ENCODE results near the gene CYBA.

CYBA gene

GRCh38 chr16:88630941-88631340 is 19.9 kb downstream of the CYBA start:
- DNase-seq (ENCODE audit: low read depth in 1 of 2, low spot score in 1 of 2): no peak
- H3K4me3 ChIP-seq (replicated peaks; ENCODE audit: insufficient read depth, low read length): no peak overlapping the region

DNA sequence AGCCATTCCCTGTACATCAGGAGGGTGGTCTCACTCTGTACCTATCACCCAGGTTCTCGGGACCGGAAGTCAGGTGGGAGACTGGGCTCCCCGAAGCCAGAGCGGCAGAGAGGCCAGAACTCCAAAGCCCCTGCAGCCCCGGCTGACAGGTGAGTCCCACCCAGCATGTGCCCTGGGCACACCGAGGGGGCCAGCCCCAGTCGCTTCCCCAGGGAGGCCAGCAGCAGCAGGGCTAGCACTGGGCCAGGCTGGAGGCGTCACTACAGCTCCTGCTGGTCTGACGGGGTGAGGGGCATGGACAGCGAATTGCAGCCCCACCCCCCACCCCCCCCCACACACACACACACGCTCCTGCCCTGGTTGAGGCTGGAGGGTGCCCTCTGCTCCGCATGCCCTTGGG is 20.4 kb downstream of the CYBA start:
- TF ChIP-seq POLR2AphosphoS5 (IDR thresholded peaks at IDR 0.05; ENCODE audit: low read depth): no peak
- no peak for TF ChIP-seq REST (IDR thresholded peaks at IDR 0.05; ENCODE audit: insufficient replicate concordance, low read depth)
- TF ChIP-seq CTCF (IDR thresholded peaks at IDR 0.05; ENCODE audit: insufficient read depth, low read length): no peak
- no peak for TF ChIP-seq GABPA (IDR thresholded peaks at IDR 0.05; ENCODE audit: low read depth)
- TF ChIP-seq SPI1 (IDR thresholded peaks at IDR 0.05; ENCODE audit: borderline replicate concordance, low read depth): no peak
- no peaks in the 10 kb centered on the region for H3K27me3 ChIP-seq (ENCODE audit: insufficient read depth, poor library complexity, severe bottlenecking)
- H3K27ac ChIP-seq (replicated peaks): no peak overlapping the region
- H3K4me3 ChIP-seq (replicated peaks; ENCODE audit: insufficient read depth, low read length): no peak overlapping the region
- DNase-seq (ENCODE audit: low read depth in 1 of 2, low spot score in 1 of 2): no peak

More at GRCh38 chr16:88630941-88631340, 19.9 kb downstream of the CYBA start:
- no peak overlapping the region for H3K27ac ChIP-seq (replicated peaks)
- H3K27me3 ChIP-seq (ENCODE audit: insufficient read depth, poor library complexity, severe bottlenecking): no peaks in the 10 kb centered on the region
- no peak for TF ChIP-seq GABPA (IDR thresholded peaks at IDR 0.05; ENCODE audit: low read depth)
- TF ChIP-seq POLR2AphosphoS5 (IDR thresholded peaks at IDR 0.05; ENCODE audit: low read depth): no peak
- TF ChIP-seq CTCF (IDR thresholded peaks at IDR 0.05; ENCODE audit: insufficient read depth, low read length): no peak

DNA sequence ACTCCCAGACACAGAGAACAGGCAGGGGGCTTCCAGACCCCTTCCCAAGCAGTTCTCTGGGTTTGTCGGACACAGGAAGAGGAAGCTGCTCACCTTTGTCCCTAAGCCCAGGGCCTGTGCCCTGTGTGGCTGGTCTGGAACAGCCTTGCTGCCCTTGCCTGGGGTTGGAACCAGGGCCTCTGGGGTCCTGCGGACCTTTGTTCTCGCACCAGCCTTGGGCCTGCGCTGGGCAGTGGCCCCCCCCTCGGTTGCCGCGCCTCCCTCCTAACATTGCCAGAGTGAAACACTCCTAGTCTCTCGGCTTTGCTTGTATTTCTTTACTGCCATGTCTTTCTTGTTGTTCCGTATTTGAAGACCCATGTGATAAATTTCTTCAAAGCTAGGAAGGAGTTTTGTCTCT is 21.0 kb downstream of the CYBA start:
- Histone ChIP-seq H3K27ac (replicated peaks) (no peak overlapping the region), H3K27me3 (ENCODE audit: insufficient read depth, poor library complexity, severe bottlenecking) (no peaks in the 10 kb centered on the region), H3K4me3 (replicated peaks; ENCODE audit: insufficient read depth, low read length) (no peak overlapping the region)
- no peak for DNase-seq (ENCODE audit: low read depth in 1 of 2, low spot score in 1 of 2)
- TF ChIP-seq POLR2AphosphoS5 (IDR thresholded peaks at IDR 0.05; ENCODE audit: low read depth): no peak
- TF ChIP-seq SPI1 (IDR thresholded peaks at IDR 0.05; ENCODE audit: borderline replicate concordance, low read depth): no peak
- TF ChIP-seq REST (IDR thresholded peaks at IDR 0.05; ENCODE audit: insufficient replicate concordance, low read depth): no peak
- no peak for TF ChIP-seq CTCF (IDR thresholded peaks at IDR 0.05; ENCODE audit: insufficient read depth, low read length)
- TF ChIP-seq GABPA (IDR thresholded peaks at IDR 0.05; ENCODE audit: low read depth): no peak

DNA sequence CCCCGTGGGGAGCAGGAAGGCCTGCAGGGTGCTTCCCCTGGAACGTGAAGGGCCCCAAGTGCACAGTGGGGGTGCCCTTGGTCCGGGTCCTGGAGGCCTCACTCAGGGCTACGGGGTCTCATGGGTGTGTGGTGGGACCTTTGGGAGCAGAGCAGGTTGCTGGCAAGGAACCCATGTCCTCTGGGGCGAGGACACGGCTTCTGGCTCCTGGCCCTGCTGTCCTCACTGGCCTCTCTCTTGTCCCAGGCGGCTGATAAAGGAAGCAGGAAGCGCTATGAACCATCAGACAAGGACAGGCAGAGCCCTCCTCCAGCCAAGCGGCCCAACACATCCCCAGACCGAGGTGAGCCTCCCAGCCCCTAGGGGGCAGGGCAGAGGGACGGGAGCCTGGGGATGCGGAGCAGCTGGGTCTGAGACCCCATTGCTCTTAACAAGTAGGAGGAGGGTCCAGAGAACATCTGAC is 22.3 kb downstream of the CYBA start:
- no peak overlapping the region for H3K27ac ChIP-seq (replicated peaks)
- DNase-seq (ENCODE audit: low read depth in 1 of 2, low spot score in 1 of 2): no peak
- TF ChIP-seq SPI1 (IDR thresholded peaks at IDR 0.05; ENCODE audit: borderline replicate concordance, low read depth) (no peak), CTCF (IDR thresholded peaks at IDR 0.05; ENCODE audit: insufficient read depth, low read length) (no peak), REST (IDR thresholded peaks at IDR 0.05; ENCODE audit: insufficient replicate concordance, low read depth) (no peak), POLR2AphosphoS5 (IDR thresholded peaks at IDR 0.05; ENCODE audit: low read depth) (no peak), GABPA (IDR thresholded peaks at IDR 0.05; ENCODE audit: low read depth) (no peak)
- no peak overlapping the region for H3K4me3 ChIP-seq (replicated peaks; ENCODE audit: insufficient read depth, low read length)
- H3K27me3 ChIP-seq (ENCODE audit: insufficient read depth, poor library complexity, severe bottlenecking): no peaks in the 10 kb centered on the region

All from HL-60 (cell line).